Measurements from ENCODE around the gene FASN. TPM values are rescaled to one million over a fixed set of nuclear protein-coding genes. Genes with fewer than 3 reads are reported as not detected.

Gene FASN
- total RNA-seq, 2 donors from 2014 or later: 13.8 to 46.4 TPM

- no peaks in the 10 kb centered on the region for H3K36me3 ChIP-seq
- peaks cover 0 to 18% of the 10 kb centered on the region in 2 donors for H3K4me1 ChIP-seq
- H3K27ac ChIP-seq: no peak overlapping the region
- H3K9me3 ChIP-seq: no peaks in the 10 kb centered on the region
- TF ChIP-seq, protein P1, sequence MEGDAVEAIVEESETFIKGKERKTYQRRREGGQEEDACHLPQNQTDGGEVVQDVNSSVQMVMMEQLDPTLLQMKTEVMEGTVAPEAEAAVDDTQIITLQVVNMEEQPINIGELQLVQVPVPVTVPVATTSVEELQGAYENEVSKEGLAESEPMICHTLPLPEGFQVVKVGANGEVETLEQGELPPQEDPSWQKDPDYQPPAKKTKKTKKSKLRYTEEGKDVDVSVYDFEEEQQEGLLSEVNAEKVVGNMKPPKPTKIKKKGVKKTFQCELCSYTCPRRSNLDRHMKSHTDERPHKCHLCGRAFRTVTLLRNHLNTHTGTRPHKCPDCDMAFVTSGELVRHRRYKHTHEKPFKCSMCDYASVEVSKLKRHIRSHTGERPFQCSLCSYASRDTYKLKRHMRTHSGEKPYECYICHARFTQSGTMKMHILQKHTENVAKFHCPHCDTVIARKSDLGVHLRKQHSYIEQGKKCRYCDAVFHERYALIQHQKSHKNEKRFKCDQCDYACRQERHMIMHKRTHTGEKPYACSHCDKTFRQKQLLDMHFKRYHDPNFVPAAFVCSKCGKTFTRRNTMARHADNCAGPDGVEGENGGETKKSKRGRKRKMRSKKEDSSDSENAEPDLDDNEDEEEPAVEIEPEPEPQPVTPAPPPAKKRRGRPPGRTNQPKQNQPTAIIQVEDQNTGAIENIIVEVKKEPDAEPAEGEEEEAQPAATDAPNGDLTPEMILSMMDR (IDR thresholded peaks at IDR 0.05): no peak
- DNase-seq (ENCODE audit: low spot score): no peak
- H3K4me3 ChIP-seq: no peak overlapping the region
- no peaks in the 10 kb centered on the region for H3K27me3 ChIP-seq
Observed at GRCh38 chr17:82110298-82110697, 12.3 kb upstream of the FASN start.

DNA sequence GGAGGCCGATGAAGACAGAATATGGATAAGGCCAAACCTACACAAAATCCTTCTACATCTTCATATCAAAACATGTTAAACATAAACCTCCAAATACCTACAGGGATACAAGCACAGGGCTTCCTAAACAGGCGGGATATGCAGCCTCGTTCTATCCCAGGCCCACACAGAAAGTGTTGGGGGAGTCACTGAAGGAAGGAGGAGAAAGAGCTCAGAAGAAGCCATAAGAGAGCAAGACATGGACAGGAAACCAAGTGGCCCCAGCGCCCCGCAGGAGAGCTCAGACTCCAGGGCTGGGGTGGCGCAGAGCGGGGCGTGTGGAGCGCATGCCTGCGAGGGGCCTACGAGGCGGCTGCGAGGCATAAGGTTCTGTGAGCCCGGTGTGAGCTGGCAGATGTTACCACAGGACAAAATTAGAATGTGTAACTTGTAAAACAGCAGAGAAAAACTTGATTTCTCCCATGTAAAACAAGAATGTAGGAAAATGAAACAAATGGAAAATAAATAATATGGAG is 11.0 kb upstream of the FASN start:
- no peak for DNase-seq (ENCODE audit: low spot score)
- no peak overlapping the region for H3K27ac ChIP-seq

DNA sequence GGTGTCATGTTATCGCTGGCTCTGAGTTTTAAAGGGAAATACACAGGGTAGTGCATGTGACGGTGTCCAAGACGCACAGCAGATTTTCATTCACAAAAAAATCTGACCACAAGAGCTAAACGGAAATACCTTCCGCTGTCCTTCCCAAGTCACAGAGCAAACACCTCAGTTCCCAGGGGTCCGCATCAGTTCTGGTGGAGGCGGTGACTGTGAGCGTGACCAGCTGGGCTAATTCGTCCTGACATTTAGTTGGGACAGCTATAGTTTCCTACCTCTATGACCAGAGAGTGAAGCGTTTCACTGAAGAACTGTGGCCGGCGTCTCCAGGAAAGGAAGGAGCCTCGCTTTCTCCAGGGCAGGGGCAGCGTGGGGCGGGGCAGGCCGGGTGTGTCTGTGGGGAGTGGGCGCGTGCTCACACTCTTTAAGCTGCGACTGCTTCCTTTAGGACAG is 10.5 kb upstream of the FASN start:
- no peak for DNase-seq (ENCODE audit: low spot score)
- Histone ChIP-seq H3K9me3 (no peaks in the 10 kb centered on the region), H3K4me1 (peaks cover 0 to 27% of the 10 kb centered on the region in 2 donors), H3K27me3 (no peaks in the 10 kb centered on the region), H3K36me3 (no peaks in the 10 kb centered on the region), H3K27ac (no peak overlapping the region), H3K4me3 (no peak overlapping the region)
- TF ChIP-seq, protein P1 (IDR thresholded peaks at IDR 0.05): no peak

More for the DNA sequence above, 11.0 kb upstream of the FASN start:
- Histone ChIP-seq H3K4me1 (peaks cover 0 to 22% of the 10 kb centered on the region in 2 donors), H3K27me3 (no peaks in the 10 kb centered on the region), H3K36me3 (no peaks in the 10 kb centered on the region), H3K4me3 (no peak overlapping the region), H3K9me3 (no peaks in the 10 kb centered on the region)
- TF ChIP-seq, protein P1 (IDR thresholded peaks at IDR 0.05): no peak

GRCh38 chr17:82108038-82108437 is 10.0 kb upstream of the FASN start:
- Histone ChIP-seq H3K4me3 (no peak overlapping the region), H3K36me3 (no peaks in the 10 kb centered on the region), H3K4me1 (peaks cover 0 to 32% of the 10 kb centered on the region in 2 donors), H3K27me3 (no peaks in the 10 kb centered on the region), H3K9me3 (no peaks in the 10 kb centered on the region), H3K27ac (no peak overlapping the region)
- TF ChIP-seq, protein P1 (IDR thresholded peaks at IDR 0.05): no peak
- no peak for DNase-seq (ENCODE audit: low spot score)

GRCh38 chr17:82107341-82107860 is 9.4 kb upstream of the FASN start:
- Histone ChIP-seq H3K9me3 (no peaks in the 10 kb centered on the region), H3K27ac (no peak overlapping the region), H3K36me3 (no peaks in the 10 kb centered on the region), H3K4me1 (peaks cover 0 to 32% of the 10 kb centered on the region in 2 donors), H3K4me3 (no peak overlapping the region), H3K27me3 (no peaks in the 10 kb centered on the region)
- no peak for DNase-seq (ENCODE audit: low spot score)
- TF ChIP-seq, protein P1 (IDR thresholded peaks at IDR 0.05): no peak
